ENCODE results near the gene PRDM11.

The PRDM11 gene

DNA sequence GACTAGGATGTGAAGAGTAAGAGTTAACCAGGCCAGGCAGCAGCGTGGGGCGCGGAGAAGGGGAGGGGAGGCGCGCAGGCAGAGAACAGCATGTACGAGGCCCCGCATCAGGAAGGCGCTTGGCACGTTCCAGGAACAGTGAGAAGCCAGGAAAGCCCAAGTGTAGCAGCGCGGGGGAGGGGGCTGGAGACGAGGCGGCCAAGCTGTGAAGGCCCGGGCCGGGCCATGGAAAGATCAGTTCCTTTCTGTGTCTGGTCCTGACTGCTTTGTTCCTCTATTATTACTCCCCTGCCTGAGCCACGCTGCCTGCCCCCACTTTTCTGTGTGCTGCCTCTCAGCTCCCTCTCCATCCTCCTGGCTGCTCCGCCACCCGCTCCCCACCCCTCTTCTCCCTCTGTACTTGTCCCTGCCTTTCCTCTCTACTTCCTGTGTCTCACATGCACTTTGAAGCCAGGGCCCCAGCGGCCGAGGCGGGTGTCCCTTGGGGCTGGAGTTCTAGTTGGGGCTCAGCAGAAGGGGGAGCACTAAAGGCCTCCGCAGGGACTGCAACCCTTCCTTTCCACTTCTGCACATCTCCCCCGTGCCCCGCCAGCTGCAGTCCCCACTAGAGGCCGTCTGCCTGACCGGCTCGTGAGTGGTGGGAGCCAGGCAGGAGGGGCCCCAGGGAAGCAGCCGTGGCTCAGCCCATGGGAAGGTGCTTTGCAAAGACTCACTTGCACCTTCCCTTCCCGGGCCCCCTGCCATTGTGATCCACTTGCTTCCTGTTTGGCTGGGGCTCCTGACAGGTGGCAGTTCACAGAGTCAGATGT is 63.7 kb downstream of the PRDM11 start:
- DNase-seq (ENCODE audit: low spot score): no peak

DNA sequence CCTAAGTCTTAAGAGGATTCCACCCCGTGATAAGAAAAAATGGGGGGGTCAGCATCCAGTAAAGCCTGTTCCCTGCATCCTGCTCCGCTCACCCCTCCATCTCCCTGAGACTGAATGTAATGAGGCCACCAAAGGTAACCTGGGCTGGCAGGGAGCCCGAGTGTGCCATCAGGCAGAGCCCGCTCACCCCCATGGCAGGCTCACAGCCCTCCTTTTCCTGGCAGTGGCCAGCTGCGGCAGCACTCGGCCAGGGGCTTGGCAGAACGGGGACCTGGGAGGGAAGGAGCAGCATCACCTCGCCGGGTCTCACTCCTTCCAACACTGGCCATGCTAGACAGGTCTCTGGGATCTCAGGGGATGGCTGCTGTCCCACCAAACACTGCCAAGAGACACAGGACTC is 64.4 kb downstream of the PRDM11 start:
- no peak for DNase-seq (ENCODE audit: low spot score)

DNA sequence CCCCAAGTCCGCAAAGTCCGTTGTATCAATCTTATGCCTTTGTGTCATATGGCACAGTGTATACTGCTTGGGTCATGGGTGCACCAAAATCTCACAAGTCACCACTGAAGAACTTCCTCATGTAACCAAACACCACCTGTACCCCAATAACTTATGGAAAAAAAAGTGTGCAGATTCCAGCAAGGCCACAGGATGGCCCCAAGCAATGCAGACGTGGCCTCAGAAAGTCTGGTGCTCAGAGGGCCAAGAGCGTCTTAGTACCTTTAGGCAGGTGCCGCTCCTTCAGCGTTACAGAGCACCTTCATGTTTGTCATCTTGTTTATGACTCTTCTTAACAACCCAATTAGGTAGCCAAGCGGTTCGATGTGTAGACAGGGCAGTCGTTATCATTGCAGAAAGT is 65.3 kb downstream of the PRDM11 start:
- no peak for DNase-seq (ENCODE audit: low spot score)

DNA sequence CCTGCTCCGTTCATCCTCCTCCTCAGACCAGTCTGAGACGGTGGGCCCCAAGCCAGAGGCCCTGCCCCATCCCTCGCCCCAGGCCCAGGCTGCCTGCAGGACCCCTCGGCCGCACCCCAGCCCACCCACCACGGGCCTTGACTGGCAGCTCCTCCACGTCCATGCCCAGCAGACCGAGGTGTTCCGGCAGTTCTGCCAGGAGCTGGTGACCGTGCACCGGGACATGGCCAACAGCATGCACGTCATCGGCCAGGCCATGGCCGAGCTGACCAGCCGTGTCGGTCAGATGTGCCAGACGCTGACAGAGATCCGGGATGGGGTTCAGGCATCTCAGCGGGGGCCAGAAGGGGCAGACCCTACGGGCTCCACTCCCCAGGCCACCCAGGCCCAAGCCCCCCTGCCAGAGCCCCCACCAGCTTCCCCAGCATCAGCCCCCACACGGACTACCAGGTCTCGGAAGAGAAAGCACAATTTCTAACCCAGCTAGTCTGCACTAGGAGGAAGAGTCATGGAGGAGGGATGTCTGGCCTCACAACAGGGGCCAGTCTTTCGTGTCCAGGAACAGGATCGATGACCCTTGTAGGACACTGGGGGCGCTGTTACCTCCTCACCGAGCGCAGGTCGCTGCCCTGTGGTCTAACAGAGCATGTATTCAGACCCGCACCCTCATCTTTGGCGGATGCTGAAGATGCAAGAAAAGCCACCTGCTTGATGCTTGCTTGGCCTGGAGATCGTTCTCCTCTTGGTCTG is 66.3 kb downstream of the PRDM11 start:
- DNase-seq (ENCODE audit: low spot score): no peak

DNA sequence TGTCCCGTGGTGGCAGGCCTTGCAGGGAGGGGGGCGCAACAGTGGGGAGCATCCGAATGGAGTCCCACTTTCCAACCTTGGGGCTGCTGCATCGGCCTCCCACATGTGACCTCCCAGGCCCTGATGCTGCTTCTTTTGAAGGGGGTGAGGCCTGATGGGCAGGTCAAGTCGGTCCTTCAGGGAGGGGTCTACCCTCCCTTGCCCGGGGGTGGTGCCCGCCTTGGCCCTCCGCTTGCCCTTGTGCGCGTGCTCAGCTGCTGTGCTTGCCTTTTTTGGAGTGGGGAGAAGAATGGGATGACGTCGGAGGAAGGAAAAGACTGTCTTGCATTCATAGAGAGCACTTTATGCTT is 66.9 kb downstream of the PRDM11 start:
- no peak for DNase-seq (ENCODE audit: low spot score)

DNA sequence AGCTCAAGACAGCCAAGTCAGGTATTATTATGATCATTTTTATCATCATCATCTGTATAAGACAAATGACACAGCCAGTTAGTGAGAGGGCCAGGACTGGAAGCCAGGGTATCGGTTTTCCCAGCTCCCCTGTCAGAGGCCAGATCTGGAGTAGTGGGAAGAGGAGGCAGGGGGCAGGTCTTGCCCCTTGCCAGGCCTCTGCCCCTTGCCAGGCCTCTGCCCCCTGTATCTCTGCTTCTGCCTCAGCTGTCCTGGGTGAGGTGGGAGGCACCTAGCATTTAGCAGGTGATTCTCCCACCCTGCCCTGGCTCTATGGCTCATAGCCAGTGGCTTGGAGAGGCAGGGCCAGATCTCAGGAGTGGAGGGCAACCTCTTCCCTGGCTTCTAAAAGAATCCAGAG is 67.3 kb downstream of the PRDM11 start:
- DNase-seq (ENCODE audit: low spot score): no peak

DNA sequence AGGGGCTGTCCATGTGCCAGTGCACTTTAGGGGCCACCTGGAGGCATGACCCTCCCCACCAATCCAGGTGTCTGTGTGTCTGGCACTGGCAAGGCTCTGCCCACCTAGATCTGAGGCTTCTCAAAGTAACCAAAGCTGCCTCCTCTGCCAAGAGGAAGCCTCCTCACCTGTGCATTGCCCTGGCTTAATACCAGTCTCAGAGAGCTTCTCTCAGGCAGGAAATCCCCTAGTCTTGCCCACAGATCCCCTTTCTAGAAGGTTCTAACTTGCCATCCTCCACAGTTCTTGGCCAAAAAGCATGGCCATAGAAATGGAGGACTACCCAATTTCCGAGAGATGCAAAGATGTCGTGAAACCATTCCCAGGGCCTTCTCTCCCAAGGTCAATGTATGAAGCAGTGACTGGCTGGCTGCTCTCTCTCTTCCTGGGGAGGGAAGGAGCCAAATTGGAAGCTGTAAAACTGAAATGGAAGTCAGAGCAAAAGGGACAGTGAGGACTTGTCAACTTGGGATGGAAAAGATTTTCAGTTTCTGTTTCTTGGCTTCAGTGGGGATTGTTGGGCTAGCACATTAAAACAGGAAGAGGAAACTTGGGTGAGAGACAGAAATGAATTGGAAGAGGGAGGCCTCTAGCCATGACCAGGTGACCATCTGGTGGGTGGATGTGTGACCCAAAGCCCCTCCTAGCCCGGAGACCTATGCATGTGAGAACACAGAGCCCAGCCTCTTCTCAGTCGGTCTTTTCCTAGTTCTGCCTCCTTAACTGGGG is 68.8 kb downstream of the PRDM11 start:
- DNase-seq (ENCODE audit: low spot score): no peak

DNA sequence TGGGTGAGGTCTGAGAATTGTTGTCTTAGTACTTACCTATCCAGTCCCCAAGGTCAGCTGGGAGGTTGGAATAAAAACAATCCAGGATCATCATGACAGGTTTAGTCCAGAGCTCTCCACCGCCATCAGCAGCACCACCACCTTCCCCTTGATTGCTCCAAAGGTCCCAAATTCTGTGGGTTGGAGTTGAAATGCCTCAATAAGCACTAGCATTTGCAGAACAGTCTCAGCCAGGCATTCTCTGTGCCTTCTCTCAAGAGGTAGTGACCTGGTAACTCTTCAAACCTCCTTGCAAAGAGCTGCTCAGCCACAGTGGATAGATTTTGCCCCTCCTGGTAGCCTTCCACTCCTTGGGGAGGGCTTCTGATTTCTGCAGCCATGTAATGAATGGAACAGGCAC is 69.6 kb downstream of the PRDM11 start:
- no peak for DNase-seq (ENCODE audit: low spot score)

DNA sequence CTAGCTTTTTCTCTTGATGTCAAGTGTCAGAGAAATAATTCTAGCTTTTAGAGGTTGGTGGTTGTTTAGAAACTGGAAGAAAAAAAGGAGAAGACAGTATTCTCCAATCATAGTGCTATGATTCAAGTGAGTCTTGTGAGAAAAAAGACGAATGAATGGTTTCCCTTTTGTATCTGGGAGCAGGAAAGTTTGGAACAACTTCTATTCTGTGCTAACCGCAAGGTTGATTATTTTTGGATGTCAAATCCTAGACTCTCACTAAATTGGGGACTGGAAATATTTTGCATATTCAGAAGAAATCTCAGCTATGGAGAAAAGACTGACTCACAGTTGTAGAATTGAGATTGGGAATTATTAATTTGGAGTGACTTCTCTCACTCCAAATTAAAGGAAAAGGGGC is 70.5 kb downstream of the PRDM11 start:
- DNase-seq (ENCODE audit: low spot score): no peak

DNA sequence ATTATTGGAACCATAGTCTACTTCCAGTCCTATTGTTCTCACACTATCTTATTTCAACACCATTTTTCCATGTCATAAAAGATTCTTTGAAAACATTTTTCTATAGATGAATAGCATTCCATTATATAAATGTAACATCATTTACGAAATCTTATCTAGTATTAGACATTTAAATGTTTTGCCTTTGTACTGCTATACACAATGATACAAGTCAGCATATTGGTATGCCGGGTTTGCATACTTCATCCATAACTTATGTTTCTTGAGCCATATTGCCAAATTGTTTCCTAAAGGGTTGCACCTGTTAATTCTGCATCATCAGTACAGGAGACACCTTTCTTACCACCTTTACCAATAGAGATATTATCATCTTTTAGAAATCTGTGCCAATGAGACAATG is 71.6 kb downstream of the PRDM11 start:
- no peak for DNase-seq (ENCODE audit: low spot score)

DNA sequence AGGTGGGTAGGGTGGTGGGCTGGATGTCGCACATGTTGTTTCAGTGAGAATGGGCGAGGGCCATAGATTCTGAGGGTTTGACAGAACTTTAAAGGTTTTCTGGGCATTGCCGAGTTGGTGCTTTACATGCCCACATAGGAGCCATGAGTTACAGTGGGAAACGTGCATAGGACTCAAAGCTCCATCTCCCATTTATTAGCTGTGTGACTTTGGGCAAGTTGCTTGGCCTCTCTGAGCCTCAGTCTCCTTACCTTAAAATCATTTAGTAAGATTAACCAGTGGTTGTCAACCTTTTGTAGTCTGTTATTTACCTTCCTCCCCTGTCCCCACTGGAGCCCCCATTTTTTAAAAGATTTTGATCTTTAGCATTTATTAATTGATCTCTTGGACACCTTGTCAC is 72.3 kb downstream of the PRDM11 start:
- DNase-seq (ENCODE audit: low spot score): no peak

DNA sequence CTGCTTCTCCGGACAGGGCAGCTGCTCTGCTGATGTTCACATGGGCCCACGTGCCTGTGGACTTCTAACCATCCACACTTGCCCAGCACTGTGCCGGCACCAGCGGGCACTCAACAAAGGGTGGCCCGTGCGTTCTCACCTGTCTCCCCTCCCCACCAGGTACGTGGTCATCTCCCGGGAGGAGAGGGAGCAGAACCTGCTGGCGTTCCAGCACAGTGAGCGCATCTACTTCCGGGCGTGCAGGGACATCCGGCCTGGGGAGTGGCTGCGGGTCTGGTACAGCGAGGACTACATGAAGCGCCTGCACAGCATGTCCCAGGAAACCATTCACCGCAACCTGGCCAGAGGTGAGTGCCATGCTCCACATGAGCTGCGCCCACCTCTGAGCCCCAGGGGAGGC is 73.0 kb downstream of the PRDM11 start:
- no peak for DNase-seq (ENCODE audit: low spot score)

DNA sequence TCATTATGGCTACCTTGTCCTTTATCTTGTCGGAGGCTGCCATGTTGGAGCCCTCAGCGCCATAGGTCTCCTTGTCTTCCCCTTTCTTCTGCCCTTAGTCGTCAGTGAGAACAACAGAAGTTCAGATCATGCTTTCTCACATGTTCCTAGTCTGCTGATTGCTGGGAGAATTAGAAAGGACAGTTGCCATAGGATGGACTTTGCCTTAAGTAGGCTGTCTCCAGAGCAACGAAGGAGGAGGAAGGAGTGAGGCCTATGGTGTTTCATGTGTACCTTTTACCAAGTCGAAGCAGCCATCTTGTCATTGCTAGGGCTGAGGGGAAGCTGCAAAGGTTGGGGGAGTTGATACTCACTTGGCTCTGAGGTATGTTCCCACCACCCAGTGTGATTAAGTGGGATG is 77.1 kb downstream of the PRDM11 start:
- DNase-seq (ENCODE audit: low spot score): no peak

DNA sequence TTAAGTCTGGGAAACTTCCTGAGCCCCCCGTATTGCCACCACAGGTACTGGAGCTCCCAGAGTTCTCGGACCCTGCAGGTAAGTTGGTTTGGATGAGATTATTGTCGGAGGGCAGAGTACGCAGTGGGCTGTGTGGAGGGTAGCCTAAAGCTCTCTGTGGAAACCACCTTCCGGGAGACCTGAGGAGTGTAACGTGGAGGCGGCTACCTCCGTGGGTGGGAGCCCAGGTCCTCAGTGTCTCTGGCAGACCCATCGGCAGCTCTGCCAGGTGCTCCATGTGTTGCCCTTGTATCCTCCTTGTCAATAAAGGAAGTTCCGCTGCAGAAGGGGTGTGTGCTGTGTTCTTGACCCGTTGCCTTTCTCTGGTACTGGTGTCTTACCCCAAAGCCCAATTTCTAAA is 78.3 kb downstream of the PRDM11 start:
- DNase-seq (ENCODE audit: low spot score): no peak

DNA sequence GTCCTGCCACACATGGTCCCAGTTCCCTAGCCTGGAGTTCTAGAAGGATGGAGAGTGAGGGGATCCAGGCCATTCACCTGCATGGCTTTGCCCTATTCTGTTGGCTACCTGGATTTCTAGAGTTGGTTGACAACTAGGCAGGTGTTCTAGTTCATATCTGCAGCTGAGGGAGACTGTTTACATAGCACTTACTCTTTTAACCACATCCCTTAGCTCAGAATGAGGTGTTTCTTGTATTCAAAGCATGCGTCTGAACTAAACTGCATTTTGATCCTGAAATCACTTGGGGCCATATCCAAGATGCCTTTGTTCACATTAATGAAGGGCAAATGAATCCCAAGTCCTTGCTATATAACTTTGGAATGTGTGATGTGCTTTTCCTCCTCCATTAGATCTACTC is 78.8 kb downstream of the PRDM11 start:
- DNase-seq (ENCODE audit: low spot score): no peak

DNA sequence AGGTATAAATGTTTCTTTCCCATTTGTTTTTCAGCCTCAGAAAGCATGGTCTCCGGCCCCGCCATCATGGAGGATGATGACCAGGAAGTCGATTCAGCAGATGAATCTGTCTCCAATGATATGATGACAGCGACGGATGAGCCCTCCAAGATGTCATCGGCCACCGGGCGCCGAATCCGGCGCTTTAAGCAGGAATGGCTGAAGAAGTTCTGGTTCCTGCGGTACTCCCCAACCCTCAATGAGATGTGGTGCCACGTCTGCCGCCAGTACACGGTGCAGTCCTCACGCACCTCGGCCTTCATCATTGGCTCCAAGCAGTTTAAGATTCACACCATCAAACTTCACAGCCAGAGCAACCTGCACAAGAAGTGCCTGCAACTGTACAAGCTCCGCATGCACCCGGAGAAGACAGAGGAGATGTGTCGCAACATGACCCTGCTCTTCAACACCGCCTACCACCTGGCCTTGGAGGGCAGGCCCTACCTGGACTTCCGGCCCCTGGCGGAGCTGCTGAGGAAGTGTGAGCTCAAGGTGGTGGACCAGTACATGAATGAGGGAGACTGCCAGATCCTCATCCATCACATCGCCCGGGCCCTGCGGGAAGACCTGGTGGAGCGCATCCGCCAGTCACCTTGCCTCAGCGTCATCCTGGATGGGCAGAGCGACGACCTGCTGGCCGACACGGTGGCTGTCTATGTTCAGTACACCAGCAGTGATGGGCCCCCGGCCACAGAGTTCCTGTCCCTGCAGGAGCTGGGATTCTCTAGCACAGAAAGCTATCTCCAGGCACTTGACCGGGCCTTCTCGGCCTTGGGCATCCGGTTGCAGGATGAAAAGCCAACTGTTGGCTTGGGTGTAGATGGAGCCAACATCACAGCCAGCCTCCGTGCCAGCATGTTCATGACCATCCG is 79.8 kb downstream of the PRDM11 start:
- no peak for DNase-seq (ENCODE audit: low spot score)

DNA sequence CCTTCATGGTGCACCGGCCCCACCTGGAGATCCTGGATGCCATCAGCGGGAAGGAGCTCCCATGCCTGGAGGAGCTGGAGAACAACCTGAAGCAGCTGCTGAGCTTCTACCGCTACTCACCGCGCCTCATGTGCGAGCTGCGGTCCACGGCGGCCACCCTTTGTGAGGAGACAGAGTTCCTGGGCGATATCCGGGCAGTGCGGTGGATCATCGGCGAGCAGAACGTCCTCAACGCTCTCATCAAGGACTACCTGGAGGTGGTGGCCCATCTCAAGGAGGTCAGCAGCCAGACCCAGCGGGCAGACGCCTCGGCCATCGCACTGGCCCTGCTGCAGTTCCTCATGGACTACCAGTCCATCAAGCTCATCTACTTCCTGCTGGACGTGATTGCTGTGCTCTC is 80.5 kb downstream of the PRDM11 start:
- DNase-seq (ENCODE audit: low spot score): no peak

DNA sequence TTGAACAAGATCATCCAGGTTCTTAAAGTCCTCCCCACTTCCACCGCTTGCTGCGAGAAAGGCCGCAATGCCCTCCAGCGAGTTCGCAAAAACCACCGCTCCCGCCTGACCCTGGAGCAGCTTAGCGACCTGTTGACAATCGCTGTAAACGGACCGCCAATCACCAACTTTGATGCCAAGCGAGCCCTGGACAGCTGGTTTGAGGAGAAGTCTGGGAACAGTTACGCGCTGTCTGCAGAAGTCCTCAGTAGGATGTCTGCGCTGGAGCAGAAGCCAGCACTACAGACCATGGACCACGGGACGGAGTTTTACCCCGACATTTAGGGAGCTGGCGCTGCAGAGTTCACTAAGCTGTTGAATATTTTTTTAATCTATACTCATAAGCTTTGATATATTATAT is 81.4 kb downstream of the PRDM11 start:
- no peak for DNase-seq (ENCODE audit: low spot score)

DNA sequence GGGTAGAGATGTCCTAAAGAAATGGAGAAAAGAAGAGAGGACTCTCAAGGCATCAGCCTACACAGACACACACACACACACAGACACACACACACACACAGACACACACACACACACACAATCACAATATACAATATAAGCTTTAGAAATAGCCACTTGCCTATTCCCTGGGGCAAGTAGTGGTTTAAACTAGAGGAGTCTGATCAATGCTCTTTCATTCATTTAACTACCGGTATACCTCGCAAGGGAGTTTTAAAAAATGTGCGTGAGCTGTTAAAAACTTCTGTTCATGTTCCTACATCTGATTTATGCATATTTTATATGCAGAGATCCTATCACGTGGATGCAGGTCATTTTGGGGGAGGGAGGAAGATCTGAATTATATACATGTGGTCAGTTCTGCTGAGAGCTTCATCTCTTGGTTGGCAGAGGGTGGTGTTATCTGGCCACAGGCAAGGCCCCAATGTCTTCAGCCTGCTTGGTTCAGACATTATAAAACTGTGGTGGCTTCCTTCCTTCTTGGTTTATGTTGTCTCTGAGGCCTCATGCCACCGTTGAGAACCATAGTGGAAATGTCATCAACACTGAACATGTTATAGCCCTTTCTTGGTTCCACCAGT is 83.1 kb downstream of the PRDM11 start:
- DNase-seq (ENCODE audit: low spot score): no peak

DNA sequence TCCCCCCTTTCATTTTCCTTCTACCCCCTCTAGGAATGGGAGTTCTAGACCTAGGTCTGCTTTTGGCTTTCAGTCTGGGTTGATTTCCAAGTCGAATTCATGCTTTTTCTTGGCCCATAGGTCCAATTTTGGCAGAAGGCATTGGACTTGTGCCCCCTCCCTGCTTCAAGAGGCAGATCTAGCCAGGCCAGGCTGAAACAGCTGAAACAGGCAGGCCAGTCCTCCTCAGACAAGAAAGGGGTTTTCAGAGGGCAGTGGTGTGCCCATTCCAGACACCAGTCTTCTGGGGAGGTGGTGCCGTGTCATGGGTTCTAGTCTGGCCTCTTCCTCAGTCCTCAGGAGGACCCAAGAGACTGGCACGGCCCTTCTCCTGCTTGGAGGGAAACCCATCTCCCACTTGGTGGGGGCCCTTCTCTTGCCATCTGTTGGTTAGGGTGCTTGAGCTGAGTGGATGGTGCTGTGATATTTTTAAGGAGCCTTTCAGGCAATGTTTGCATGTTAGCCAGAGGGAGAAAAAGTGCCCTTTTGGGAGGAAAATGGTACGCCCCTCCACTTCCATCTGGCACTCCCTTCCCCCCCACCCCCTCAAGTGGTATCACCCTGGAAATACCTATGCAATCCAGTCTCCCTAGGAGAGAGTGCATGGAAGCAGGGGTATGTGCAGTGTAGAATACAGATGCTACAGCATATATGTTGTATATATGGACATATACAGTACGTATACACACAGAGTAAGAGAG is 86.1 kb downstream of the PRDM11 start:
- DNase-seq (ENCODE audit: low spot score): no peak

Measured in CD4-positive, alpha-beta T cell treated with Interleukin-6 at 100 ng/mL for 8 hours (primary cell).